Measurements from ENCODE around the gene SNX8. TPM values are rescaled to one million over a fixed set of nuclear protein-coding genes. Genes with fewer than 3 reads are reported as not detected.

The SNX8 gene
- total and polyA plus RNA-seq, 2 of the 8 experiments (the other 6 are each of a cell fraction or from before 2014, with no cell fraction given), result 46.2 to 70.8 TPM

DNA sequence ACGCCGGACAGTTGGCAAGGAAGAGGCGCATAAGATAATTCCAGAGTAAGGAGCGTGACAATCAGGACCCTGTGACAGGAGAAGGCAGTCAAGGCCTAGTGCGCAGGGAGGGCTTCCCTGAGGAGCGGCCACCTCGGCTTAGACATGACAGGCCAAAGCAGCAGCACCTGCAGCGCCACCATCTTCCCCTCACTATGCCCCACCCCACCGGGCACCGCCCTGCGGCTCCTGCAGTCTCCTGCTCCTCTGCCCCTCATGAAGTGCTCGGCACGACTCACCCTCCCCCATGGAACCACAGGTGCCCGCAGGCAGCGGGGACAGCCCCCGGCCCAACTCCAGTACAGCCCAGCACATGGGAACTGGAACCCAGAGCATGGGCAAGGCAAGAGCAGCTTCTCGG lies 93.3 kb downstream of the SNX8 start:
- no peak overlapping the region for H3K18ac ChIP-seq (ENCODE audit: extremely low read depth, low read length)
- no peaks in the 10 kb centered on the region for H3K23me2 ChIP-seq (ENCODE audit: low read depth, low read length)
- H3K4ac ChIP-seq (replicated peaks; ENCODE audit: insufficient read length, low read depth, low read length), result no peak overlapping the region
- H2BK15ac ChIP-seq (ENCODE audit: low read length), result no peak overlapping the region
- peaks cover 0 to 18% of the 10 kb centered on the region in 2 experiments; a peak in 3 of 4 replicates for H3K79me2 ChIP-seq (ENCODE audit: control insufficient read depth in 1 of 2, insufficient read depth in 2 of 2, low read length in 2 of 2)
- no peak overlapping the region for H3K56ac ChIP-seq (replicated peaks; ENCODE audit: insufficient read length, low read depth, low read length)
- no peak overlapping the region for H2AK5ac ChIP-seq (ENCODE audit: low read depth, low read length)
- H3K9me3 ChIP-seq (ENCODE audit: insufficient read depth in 2 of 2, low read depth in 1 of 2, low read length in 1 of 2), result no peaks in the 10 kb centered on the region
- DNase-seq (ENCODE audit: low read depth in 1 of 2, low spot score in 2 of 2) (no peak), FAIRE-seq (no peak)
- H3K4me1 ChIP-seq (replicated peaks in 1 of 4; ENCODE audit: control insufficient read depth in 3 of 4, insufficient read depth in 4 of 4, low read length in 3 of 4), result no peaks in the 10 kb centered on the region; a peak in 1 of 7 replicates
- H2AFZ ChIP-seq (ENCODE audit: low read length), result no peak overlapping the region
- 90% methylated on average over 15 of the region's 17 CpGs; no CpG with 5 or more reads in 1 of the 2 experiments for WGBS, 2 experiments (ENCODE audit: extremely low coverage in 1 of 2, insufficient coverage in 1 of 2, insufficient read length in 1 of 2, insufficient replicate concordance in 2 of 2, low coverage in 1 of 2, low lambda C conversion rate in 2 of 2, missing lambda C conversion rate in 1 of 2)
- H4K20me1 ChIP-seq (replicated peaks in 1 of 2; ENCODE audit: control insufficient read depth in 1 of 2, insufficient read depth in 2 of 2, low read length in 2 of 2), result peaks cover 7 to 23% of the 10 kb centered on the region in 2 experiments
- no peak overlapping the region for H3K4me2 ChIP-seq (ENCODE audit: insufficient read depth in 1 of 2, low read depth in 2 of 2, low read length in 2 of 2)
- no peak overlapping the region for H2BK20ac ChIP-seq (ENCODE audit: low read length)
- ChIA-PET POLR2A (ENCODE audit: partially characterized antibody) (interaction anchor here (4.1 kb wide), 1 partner anchor 134 kb away, joined by 11 read pairs; the partner anchor contains the start of gene EIF3B), CTCF (ENCODE audit: partially characterized antibody) (no interaction called here)
- no peak overlapping the region for H4K91ac ChIP-seq (replicated peaks; ENCODE audit: insufficient read length, low read length)
- H2BK12ac ChIP-seq (ENCODE audit: low read depth, low read length), result no peak overlapping the region
- H4K5ac ChIP-seq (ENCODE audit: insufficient read length, low read depth, low read length), result no peak overlapping the region
- H2BK120ac ChIP-seq (replicated peaks; ENCODE audit: low read depth, low read length), result no peak overlapping the region
- H3K36me3 ChIP-seq (ENCODE audit: control insufficient read depth in 2 of 4, insufficient read depth in 4 of 4, low read length in 3 of 4), result peaks cover 20 to 43% (median 39%) of the 10 kb centered on the region in 4 experiments; a peak in 7 of 8 replicates
- no peak overlapping the region for H3K14ac ChIP-seq (ENCODE audit: insufficient read length)
- no peaks in the 10 kb centered on the region for H3K27me3 ChIP-seq (replicated peaks in 1 of 4; ENCODE audit: control insufficient read depth in 3 of 4, extremely low read depth in 1 of 4, insufficient read depth in 3 of 4, low read length in 3 of 4)
- H3K4me3 ChIP-seq (ENCODE audit: extremely low read depth in 1 of 4, insufficient read depth in 2 of 4, low read depth in 3 of 4, low read length in 4 of 4), result no peak overlapping the region
- no peak overlapping the region for H2BK5ac ChIP-seq (ENCODE audit: low read depth, low read length)
- H4K8ac ChIP-seq (ENCODE audit: extremely low read depth, insufficient read depth, low read length), result no peak overlapping the region; the same call in 1 of the 2 replicates
- H3K23ac ChIP-seq (ENCODE audit: insufficient read length), result no peak overlapping the region
- no peak overlapping the region for H3K9ac ChIP-seq (replicated peaks in 1 of 4; ENCODE audit: extremely low read depth in 1 of 4, low read depth in 3 of 4, low read length in 3 of 4)
- H3K27ac ChIP-seq (ENCODE audit: low read depth, low read length), result no peak overlapping the region
- no peak for TF ChIP-seq SRF (IDR thresholded peaks at IDR 0.05; ENCODE audit: low read depth, low read length)
- no peak for TF ChIP-seq CTCF (IDR thresholded peaks at IDR 0.05; ENCODE audit: control extremely low read depth in 1 of 3, insufficient read depth in 1 of 3, low read depth in 1 of 3, low read length in 3 of 3)
- no peak for TF ChIP-seq SP1 (IDR thresholded peaks at IDR 0.05; ENCODE audit: low read depth, low read length)
- no peak for TF ChIP-seq KDM5A (IDR thresholded peaks at IDR 0.05; ENCODE audit: low read length)
- TF ChIP-seq TAF7 (optimal IDR thresholded peaks at IDR 0.05; ENCODE audit: borderline replicate concordance, low read depth, low read length), result no peak
- no peak for TF ChIP-seq CREB1 (IDR thresholded peaks at IDR 0.05)
- TF ChIP-seq TCF12 (IDR thresholded peaks at IDR 0.05; ENCODE audit: low read depth, low read length), result no peak
- no peak for TF ChIP-seq ASH2L (IDR thresholded peaks at IDR 0.05; ENCODE audit: low read length)
- no peak for TF ChIP-seq JUND (IDR thresholded peaks at IDR 0.05; ENCODE audit: low read length)
- no peak for TF ChIP-seq HDAC2 (IDR thresholded peaks at IDR 0.05; ENCODE audit: borderline replicate concordance in 1 of 2, low read depth in 2 of 2, low read length in 2 of 2)
- H3K79me1 ChIP-seq (ENCODE audit: low read depth, low read length), result peaks cover 16% of the 10 kb centered on the region
